Activated T-helper 9 cell treated with anti-CD3 and anti-CD28 coated beads, Interleukin-2, amount 50 U/mL, for 16 hours (primary cell): ENCODE results near the gene TGFBI.
"Not testable (repeated sequence)": the region's sequence is repeated elsewhere in the genome, so short reads cannot be mapped to it uniquely, and the experiment has no call there.

Experiments
- DNase-seq: peaks from one replicate; pipeline ENCODE4 v3.0.0-alpha.2; 2020; ENCODE audit warnings: low read depth

The TGFBI gene

GRCh38 chr5:136026636-136027035, 2.2 kb upstream of the TGFBI start:
- DNase-seq = no peak

GRCh38 chr5:136027311-136027710, 1.5 kb upstream of the TGFBI start:
- no peak for DNase-seq

GRCh38 chr5:136028090-136028489, 698 bp upstream of the TGFBI start:
- no peak for DNase-seq

- no peak for DNase-seq
Measured at GRCh38 chr5:136030252-136030651, 1.5 kb downstream of the TGFBI start.

GRCh38 chr5:136030956-136031611, 2.3 kb downstream of the TGFBI start:
- no peak for DNase-seq

GRCh38 chr5:136031711-136032110, 2.9 kb downstream of the TGFBI start:
- no peak for DNase-seq

GRCh38 chr5:136032564-136032963, 3.8 kb downstream of the TGFBI start:
- no peak for DNase-seq

- no peak for DNase-seq
Measured at GRCh38 chr5:136033234-136033633, 4.4 kb downstream of the TGFBI start.

- no peak for DNase-seq
Measured at GRCh38 chr5:136033848-136034247, 5.1 kb downstream of the TGFBI start.

- no peak for DNase-seq
Measured at GRCh38 chr5:136034492-136034891, 5.7 kb downstream of the TGFBI start.

- DNase-seq = no peak
Measured at GRCh38 chr5:136034984-136035383, 6.2 kb downstream of the TGFBI start.

- DNase-seq = no peak
Measured at GRCh38 chr5:136035837-136036236, 7.0 kb downstream of the TGFBI start.

- no peak for DNase-seq
Measured at GRCh38 chr5:136036293-136036911, 7.6 kb downstream of the TGFBI start.

- DNase-seq = peak; percentile 23
Measured at GRCh38 chr5:136037001-136037705, 8.4 kb downstream of the TGFBI start.

- DNase-seq = no peak
Measured at GRCh38 chr5:136038635-136039034, 9.8 kb downstream of the TGFBI start.

- DNase-seq = no peak
Measured at GRCh38 chr5:136039202-136039601, 10.4 kb downstream of the TGFBI start.

GRCh38 chr5:136040746-136041415, 12.1 kb downstream of the TGFBI start:
- no peak for DNase-seq

GRCh38 chr5:136042156-136042555, 13.4 kb downstream of the TGFBI start:
- no peak for DNase-seq

GRCh38 chr5:136042665-136043121, 13.9 kb downstream of the TGFBI start:
- no peak for DNase-seq

GRCh38 chr5:136043551-136043950, 14.8 kb downstream of the TGFBI start:
- DNase-seq = no peak

- DNase-seq = no peak
Measured at GRCh38 chr5:136043968-136044610, 15.3 kb downstream of the TGFBI start.

GRCh38 chr5:136045026-136045425, 16.2 kb downstream of the TGFBI start:
- DNase-seq = not testable (repeated sequence)
